IMR-90 (cell line): ENCODE measurements around the gene EIF2A. TPM values are rescaled to one million over a fixed set of nuclear protein-coding genes. Genes with fewer than 3 reads are reported as not detected.

Experiments used
- ATAC-seq: fragments of 200-7000 bp; cut with Tn5 transposase; 2 replicates; pipeline ENCODE4 v1.9.1; 2020; ENCODE audit warnings: low read depth, mild to moderate bottlenecking, moderate library complexity
- BruUV-seq: library from RNA; stranded (reverse); fragments of 400-500 nt; replicated peaks from 2 replicates; lab custom pipeline; 2021; lab: Mats Ljungman, UMichigan
- CTCF ChIA-PET: fragments of 300-600 bp; formaldehyde crosslinking; extraction: SDS; loops from one replicate; lab custom pipeline; 2021; ENCODE audit warnings: antibody characterized with exemption; lab: Yijun Ruan, JAX
- POLR2A ChIA-PET: fragments of 300-600 bp; sonication (Branson Sonifier 250); formaldehyde crosslinking; loops from one replicate; lab custom pipeline; 2022; ENCODE audit warnings: antibody characterized with exemption; ENCODE audit not compliant: unreplicated experiment; lab: Charles Lee
- DNase-seq: peaks from one replicate; pipeline ENCODE4 v3.0.0; 2013
- H2AFZ ChIP-seq: replicated peaks from 2 replicates; pipeline ENCODE3; 2013; ENCODE audit warnings: low read length, mild to moderate bottlenecking; ENCODE audit not compliant: poor library complexity
- H2AK5ac ChIP-seq: 2 replicates; pipeline ENCODE4 v1.6.1; 2013; ENCODE audit warnings: low read depth, low read length, inconsistent platforms
- H2AK9ac ChIP-seq: replicated peaks from 2 replicates; pipeline ENCODE3; 2013; ENCODE audit warnings: mild to moderate bottlenecking, low read depth, low read length, moderate library complexity; ENCODE audit not compliant: poor library complexity
- H2BK120ac ChIP-seq: 2 replicates; pipeline ENCODE4 v1.6.1; 2013; ENCODE audit warnings: low read depth, low read length, inconsistent platforms
- H2BK15ac ChIP-seq: 3 replicates; pipeline ENCODE4 v1.6.1; 2013; ENCODE audit warnings: low read depth, low read length, inconsistent platforms
- H2BK20ac ChIP-seq: 2 replicates; pipeline ENCODE4 v1.6.1; 2013; ENCODE audit warnings: low read depth, mild to moderate bottlenecking, inconsistent platforms, low read length, moderate library complexity
- H2BK5ac ChIP-seq: 2 replicates; pipeline ENCODE4 v1.6.1; 2013; ENCODE audit warnings: mild to moderate bottlenecking, low read depth, low read length, inconsistent platforms; ENCODE audit not compliant: poor library complexity, severe bottlenecking
- H3K14ac ChIP-seq: replicated peaks from 2 replicates; pipeline ENCODE4 v1.6.1; 2013; ENCODE audit warnings: low read depth, low read length, inconsistent platforms
- H3K18ac ChIP-seq: 2 replicates; pipeline ENCODE4 v1.6.1; 2013; ENCODE audit warnings: low read depth, low read length, control low read depth
- H3K23ac ChIP-seq: 2 replicates; pipeline ENCODE4 v1.6.1; 2013; ENCODE audit warnings: low read depth, low read length, inconsistent platforms
- H3K27ac ChIP-seq: 2 replicates; pipeline ENCODE4 v1.5.1; 2013; ENCODE audit warnings: mild to moderate bottlenecking, control low read depth, low read length; ENCODE audit not compliant: insufficient read depth
- H3K27me3 ChIP-seq: 2 replicates; pipeline ENCODE4 v1.6.1; 2013; ENCODE audit warnings: low read length; ENCODE audit not compliant: control insufficient read depth, insufficient read depth
- H3K36me3 ChIP-seq: 2 replicates; pipeline ENCODE4 v1.6.1; 2013; ENCODE audit warnings: low read length, mixed read lengths; ENCODE audit not compliant: control insufficient read depth, insufficient read depth
- H3K4ac ChIP-seq: 2 replicates; pipeline ENCODE4 v1.6.1; 2013; ENCODE audit warnings: low read depth, low read length, inconsistent platforms
- H3K4me1 ChIP-seq: 2 replicates; pipeline ENCODE4 v1.6.1; 2013; ENCODE audit warnings: low read length, mixed read lengths; ENCODE audit not compliant: control insufficient read depth, insufficient read depth
- H3K4me2 ChIP-seq: 2 replicates; pipeline ENCODE4 v1.6.1; 2013; ENCODE audit warnings: low read depth, mild to moderate bottlenecking, control low read depth, low read length, moderate library complexity
- H3K4me3 ChIP-seq: 2 replicates; pipeline ENCODE4 v1.5.1; 2013; ENCODE audit warnings: low read depth, mild to moderate bottlenecking, control low read depth, low read length, moderate library complexity; ENCODE audit not compliant: insufficient read depth
- H3K56ac ChIP-seq: 2 replicates; pipeline ENCODE4 v1.6.1; 2013; ENCODE audit warnings: low read length, inconsistent platforms; ENCODE audit not compliant: insufficient read depth; ENCODE audit errors: extremely low read depth
- H3K79me1 ChIP-seq, 2 experiments: 2 replicates each; pipeline ENCODE4 v1.6.1; 2013; ENCODE audit warnings: low read length in 2 of 2, inconsistent platforms in 1 of 2, low read depth in 1 of 2
- H3K9ac ChIP-seq: 2 replicates; pipeline ENCODE4 v1.6.1; 2013; ENCODE audit warnings: low read depth, low read length, control low read depth
- H3K9me1 ChIP-seq: 2 replicates; pipeline ENCODE4 v1.6.1; 2013; ENCODE audit warnings: low read length, inconsistent platforms; ENCODE audit not compliant: insufficient read depth
- H3K9me3 ChIP-seq: 2 replicates; pipeline ENCODE4 v1.6.1; 2013; ENCODE audit warnings: low read length; ENCODE audit not compliant: control insufficient read depth, insufficient read depth
- H4K20me1 ChIP-seq: 2 replicates; pipeline ENCODE4 v1.6.1; 2013; ENCODE audit warnings: low read length, inconsistent platforms; ENCODE audit not compliant: insufficient read depth
- H4K5ac ChIP-seq: 2 replicates; pipeline ENCODE4 v1.6.1; 2013; ENCODE audit warnings: mild to moderate bottlenecking, low read depth, low read length, control low read depth
- H4K8ac ChIP-seq, 2 experiments: 2 replicates each; pipeline ENCODE4 v1.6.1; 2013; ENCODE audit warnings: low read depth in 2 of 2, low read length in 2 of 2, control low read depth in 1 of 2, inconsistent platforms in 1 of 2
- H4K91ac ChIP-seq: 2 replicates; pipeline ENCODE4 v1.6.1; 2013; ENCODE audit warnings: low read depth, low read length, inconsistent platforms; ENCODE audit not compliant: insufficient read depth
- BHLHE40 ChIP-seq: fragments of 150-350 bp; IDR thresholded peaks from 2 replicates; pipeline ENCODE4 v1.6.1; 2016; ENCODE audit warnings: mild to moderate bottlenecking, low read depth, low read length
- CEBPB ChIP-seq: IDR thresholded peaks from 2 replicates; pipeline ENCODE4 v1.6.1; 2012; ENCODE audit warnings: low read depth, low read length, improper control_type of control experiment
- CHD1 ChIP-seq: IDR thresholded peaks from 2 replicates; pipeline ENCODE4 v1.6.1; 2012; ENCODE audit warnings: low read depth, low read length, improper control_type of control experiment
- CTCF ChIP-seq: conservative IDR thresholded peaks from 2 replicates; pipeline ENCODE4 v1.5.1; 2012; ENCODE audit warnings: mild to moderate bottlenecking, low read depth, low read length, improper control_type of control experiment
- ELK1 ChIP-seq: fragments of 150-350 bp; IDR thresholded peaks from 2 replicates; pipeline ENCODE4 v1.6.1; 2016; ENCODE audit warnings: low read depth, mild to moderate bottlenecking, low read length, moderate library complexity, borderline replicate concordance
- FOS ChIP-seq: fragments of 150-350 bp; IDR thresholded peaks from 2 replicates; pipeline ENCODE4 v1.6.1; 2016; ENCODE audit warnings: low read depth, low read length
- MAFK ChIP-seq: IDR thresholded peaks from 2 replicates; pipeline ENCODE4 v1.6.1; 2012; ENCODE audit warnings: low read depth, low read length, improper control_type of control experiment
- MAZ ChIP-seq: IDR thresholded peaks from 2 replicates; pipeline ENCODE4 v1.6.1; 2012; ENCODE audit warnings: low read depth, mild to moderate bottlenecking, low read length, improper control_type of control experiment, moderate library complexity, borderline replicate concordance
- MXI1 ChIP-seq: IDR thresholded peaks from 2 replicates; pipeline ENCODE4 v1.6.1; 2012; ENCODE audit warnings: low read depth, mild to moderate bottlenecking, low read length, moderate library complexity, borderline replicate concordance
- NFE2L2 ChIP-seq: fragments of 150-350 bp; IDR thresholded peaks from 2 replicates; pipeline ENCODE4 v1.6.1; 2016; ENCODE audit warnings: low read depth, mild to moderate bottlenecking, low read length
- POLR2A ChIP-seq: IDR thresholded peaks from 2 replicates; pipeline ENCODE4 v1.6.1; 2012; ENCODE audit warnings: mild to moderate bottlenecking, low read depth, low read length
- RAD21 ChIP-seq: IDR thresholded peaks from 2 replicates; pipeline ENCODE4 v1.6.1; 2012; ENCODE audit warnings: low read length, improper control_type of control experiment
- RCOR1 ChIP-seq: IDR thresholded peaks from 2 replicates; pipeline ENCODE4 v1.6.1; 2012; ENCODE audit warnings: mild to moderate bottlenecking, low read length, improper control_type of control experiment; ENCODE audit not compliant: insufficient replicate concordance
- RFX5 ChIP-seq: IDR thresholded peaks from 2 replicates; pipeline ENCODE4 v1.8.0; 2012; ENCODE audit warnings: low read depth, mild to moderate bottlenecking, low read length, moderate library complexity
- SMC3 ChIP-seq: fragments of 150-350 bp; IDR thresholded peaks from 2 replicates; pipeline ENCODE4 v1.6.1; 2016; ENCODE audit warnings: low read depth, mild to moderate bottlenecking, antibody characterized with exemption, low read length, moderate library complexity
- USF2 ChIP-seq: fragments of 150-350 bp; IDR thresholded peaks from 2 replicates; pipeline ENCODE4 v1.6.1; 2017; ENCODE audit warnings: mild to moderate bottlenecking, antibody characterized with exemption, low read length, low read depth
- WGBS, 2 experiments: methylation state at CpG; one replicate each; pipeline versions ENCODE4 v1.1.5 to v1.1.7; 2013; ENCODE audit warnings: missing lambda C conversion rate in 2 of 2; ENCODE audit not compliant: insufficient read length in 1 of 2; ENCODE audit errors: extremely low coverage in 2 of 2; 5-methylcytosine and 5-hydroxymethylcytosine counted together
- dilution Hi-C: fragments of 300-500 bp; cut with HindIII; formaldehyde crosslinking; loops from one replicate; pipeline ENCODE4 v1.14.3; 2018; ENCODE audit warnings: low sequenced_read_pairs; ENCODE audit not compliant: unreplicated experiment
- in situ Hi-C: fragments of 300-500 bp; cut with MboI; formaldehyde crosslinking; loops from 3 replicates; pipeline ENCODE4 v1.14.3; 2019; ENCODE audit warnings: low sequenced_read_pairs, inconsistent platforms, mixed read lengths
- intact Hi-C: fragments of 100-400 bp; cut with micrococcal nuclease; formaldehyde crosslinking; loops from 2 replicates; pipeline ENCODE4 v1.10.0; 2022
- polyA plus RNA-seq, 3 experiments: library from polyadenylated mRNA; depleted of rRNA; stranded (reverse); fragments of >200 nt; gene quantifications; 2 replicates each; pipeline ENCODE4 v1.2.3, GENCODE V29; 2012; ENCODE audit warnings: low replicate concordance in 1 of 3
- total RNA-seq: library from RNA; depleted of rRNA; stranded (reverse); fragments of >200 nt; gene quantifications from 2 replicates; pipeline ENCODE4 v1.2.3, GENCODE V29; 2012

EIF2A gene
- total and polyA plus RNA-seq, 2 of the 4 experiments (the other 2 are of a cell fraction), result 61.2 to 166 TPM

GRCh38 chr3:150564243-150564642 lies 17.7 kb downstream of the EIF2A start:
- Histone ChIP-seq H2BK5ac (no peak overlapping the region), H3K9ac (no peak overlapping the region), H3K23ac (no peak overlapping the region), H3K18ac (no peak overlapping the region), H2BK120ac (no peak overlapping the region), H3K9me1 (no peaks in the 10 kb centered on the region), H3K9me3 (no peaks in the 10 kb centered on the region), H3K4me2 (no peak overlapping the region), H3K36me3 (peaks cover 9% of the 10 kb centered on the region), H4K20me1 (no peaks in the 10 kb centered on the region), H4K91ac (no peak overlapping the region), H3K79me1 (peaks cover 7% of the 10 kb centered on the region in 2 experiments; a peak in 3 of 4 replicates), H3K4ac (no peak overlapping the region), H3K4me3 (no peak overlapping the region), H4K8ac (no peak overlapping the region), H2BK20ac (no peak overlapping the region), H2BK15ac (no peak overlapping the region), H3K27ac (no peak overlapping the region), H2AK5ac (no peak overlapping the region), H2AFZ (no peak overlapping the region), H3K27me3 (no peaks in the 10 kb centered on the region), H3K4me1 (no peaks in the 10 kb centered on the region), H2AK9ac (no peak overlapping the region), H3K56ac (no peak overlapping the region), H4K5ac (no peak overlapping the region), H3K14ac (no peak overlapping the region)
- dilution Hi-C loops, result no loop called here
- ATAC-seq (no peak), DNase-seq (no peak)
- POLR2A ChIA-PET, result no interaction called here
- BruUV-seq, result no TSS peak
- WGBS, 2 experiments, result no CpG with 5 or more reads among the region's 2 CpGs
- TF ChIP-seq CHD1, result no peak
- TF ChIP-seq RFX5, result no peak
- TF ChIP-seq RAD21, result no peak
- no peak for TF ChIP-seq CEBPB
- TF ChIP-seq MAFK, result no peak
- no peak for TF ChIP-seq POLR2A
- TF ChIP-seq BHLHE40, result no peak
- no peak for TF ChIP-seq CTCF
- no peak for TF ChIP-seq SMC3
- TF ChIP-seq ELK1, result no peak
- no peak for TF ChIP-seq MXI1
- no peak for TF ChIP-seq FOS
- TF ChIP-seq MAZ, result no peak
- no peak for TF ChIP-seq RCOR1
- TF ChIP-seq NFE2L2, result no peak
- no peak for TF ChIP-seq USF2
- intact Hi-C loops, result no loop called here
- in situ Hi-C loops, result no loop called here
- CTCF ChIA-PET, result no interaction called here
